ENCODE measurements around the gene XPNPEP1.

The XPNPEP1 gene

GRCh38 chr10:109932391-109932790, 9.1 kb upstream of the XPNPEP1 start:
- Histone ChIP-seq H3K9me3 (no peaks in the 10 kb centered on the region), H3K36me3 (no peaks in the 10 kb centered on the region), H3K27me3 (no peaks in the 10 kb centered on the region), H3K4me1 (no peaks in the 10 kb centered on the region), H3K4me3 (ENCODE audit: low read depth, low read length) (no peak overlapping the region)
- no peak for DNase-seq
- no peak for TF ChIP-seq CTCF (IDR thresholded peaks at IDR 0.05; ENCODE audit: low read depth, low read length)

- H3K36me3 ChIP-seq = no peaks in the 10 kb centered on the region
- H3K27me3 ChIP-seq = no peaks in the 10 kb centered on the region
- no peaks in the 10 kb centered on the region for H3K4me1 ChIP-seq
- DNase-seq = no peak
- TF ChIP-seq CTCF (IDR thresholded peaks at IDR 0.05; ENCODE audit: low read depth, low read length) = no peak
- no peak overlapping the region for H3K4me3 ChIP-seq (ENCODE audit: low read depth, low read length)
- no peaks in the 10 kb centered on the region for H3K9me3 ChIP-seq
Measured at GRCh38 chr10:109931163-109931562, 7.9 kb upstream of the XPNPEP1 start.

GRCh38 chr10:109929501-109930219, 6.3 kb upstream of the XPNPEP1 start:
- TF ChIP-seq CTCF (IDR thresholded peaks at IDR 0.05; ENCODE audit: low read depth, low read length) = no peak
- Histone ChIP-seq H3K27me3 (no peaks in the 10 kb centered on the region), H3K4me1 (no peaks in the 10 kb centered on the region), H3K36me3 (no peaks in the 10 kb centered on the region), H3K4me3 (ENCODE audit: low read depth, low read length) (no peak overlapping the region), H3K9me3 (no peaks in the 10 kb centered on the region)
- no peak for DNase-seq

- Histone ChIP-seq H3K4me1 (no peaks in the 10 kb centered on the region), H3K9me3 (no peaks in the 10 kb centered on the region), H3K4me3 (ENCODE audit: low read depth, low read length) (no peak overlapping the region), H3K27me3 (no peaks in the 10 kb centered on the region), H3K36me3 (no peaks in the 10 kb centered on the region)
- DNase-seq = no peak
- no peak for TF ChIP-seq CTCF (IDR thresholded peaks at IDR 0.05; ENCODE audit: low read depth, low read length)
Measured at GRCh38 chr10:109928475-109928891, 5.2 kb upstream of the XPNPEP1 start.

- Histone ChIP-seq H3K27me3 (no peaks in the 10 kb centered on the region), H3K4me1 (peaks cover 2% of the 10 kb centered on the region; the same call in 1 of the 2 replicates), H3K4me3 (ENCODE audit: low read depth, low read length) (no peak overlapping the region), H3K9me3 (no peaks in the 10 kb centered on the region), H3K36me3 (no peaks in the 10 kb centered on the region)
- DNase-seq = no peak
- TF ChIP-seq CTCF (IDR thresholded peaks at IDR 0.05; ENCODE audit: low read depth, low read length) = no peak
Measured at GRCh38 chr10:109926825-109927224, 3.5 kb upstream of the XPNPEP1 start.

- DNase-seq = no peak
- no peak overlapping the region for H3K4me3 ChIP-seq (ENCODE audit: low read depth, low read length)
- no peak for TF ChIP-seq CTCF (IDR thresholded peaks at IDR 0.05; ENCODE audit: low read depth, low read length)
- H3K4me1 ChIP-seq = peaks cover 2% of the 10 kb centered on the region; the same call in 1 of the 2 replicates
- no peaks in the 10 kb centered on the region for H3K9me3 ChIP-seq
- no peaks in the 10 kb centered on the region for H3K27me3 ChIP-seq
- H3K36me3 ChIP-seq = no peaks in the 10 kb centered on the region
Measured at GRCh38 chr10:109926061-109926745, 2.9 kb upstream of the XPNPEP1 start.
